H1 (cell line): ENCODE results near the gene ASXL1.

Source experiments
- ATF2 ChIP-seq: IDR thresholded peaks from 2 replicates; pipeline ENCODE4 v1.6.1; 2012; ENCODE audit warnings: low read length, inconsistent platforms
- ATF3 ChIP-seq: IDR thresholded peaks from 2 replicates; pipeline ENCODE4 v1.6.1; 2011; ENCODE audit warnings: low read depth, mild to moderate bottlenecking, low read length; ENCODE audit not compliant: insufficient read depth
- BACH1 ChIP-seq: IDR thresholded peaks from 2 replicates; pipeline ENCODE4 v1.6.1; 2012; ENCODE audit warnings: low read length, improper control_type of control experiment
- BRCA1 ChIP-seq: IDR thresholded peaks from 2 replicates; pipeline ENCODE4 v1.6.1; 2012; ENCODE audit warnings: low read depth, low read length, improper control_type of control experiment
- CTCF ChIP-seq, 3 experiments: IDR thresholded peaks; 1 replicate in 2 of 3; 2 replicates in 1 of 3; pipeline versions ENCODE4 v1.5.1 to v1.6.1; 2011; ENCODE audit warnings: low read length in 3 of 3, mild to moderate bottlenecking in 3 of 3, inconsistent platforms in 2 of 3, low read depth in 1 of 3, moderate library complexity in 1 of 3; ENCODE audit not compliant: insufficient read depth in 1 of 3; ENCODE audit errors: control extremely low read depth in 1 of 3
- EP300 ChIP-seq, 2 experiments: IDR thresholded peaks; 1 replicate in 1 of 2; 2 replicates in 1 of 2; pipeline ENCODE4 v1.6.1; 2011 to 2012; ENCODE audit warnings: low read depth in 2 of 2, low read length in 2 of 2, mild to moderate bottlenecking in 2 of 2, borderline replicate concordance in 1 of 2, inconsistent platforms in 1 of 2, moderate library complexity in 1 of 2
- EZH2 ChIP-seq: fragments of 200-600 bp; sonication (generic); IDR thresholded peaks from 2 replicates; pipeline ENCODE4 v1.7.1; 2012; ENCODE audit warnings: low read depth, mild to moderate bottlenecking, moderate library complexity, low read length, inconsistent platforms; ENCODE audit not compliant: severe bottlenecking
- POLR2A ChIP-seq, 2 experiments: IDR thresholded peaks; 1 replicate in 1 of 2; 2 replicates in 1 of 2; pipeline ENCODE4 v1.6.1; 2011; ENCODE audit warnings: low read depth in 2 of 2, low read length in 2 of 2, mild to moderate bottlenecking in 2 of 2; ENCODE audit errors: control extremely low read depth in 1 of 2
- RNF2 ChIP-seq: fragments of 200-900, 300-1000 bp; sonication (generic); IDR thresholded peaks from 2 replicates; pipeline ENCODE4 v1.7.1; 2016; ENCODE audit warnings: borderline replicate concordance, low read depth, mild to moderate bottlenecking, antibody characterized with exemption, low read length; ENCODE audit not compliant: poor library complexity, severe bottlenecking; ENCODE audit errors: missing control alignments

DNA sequence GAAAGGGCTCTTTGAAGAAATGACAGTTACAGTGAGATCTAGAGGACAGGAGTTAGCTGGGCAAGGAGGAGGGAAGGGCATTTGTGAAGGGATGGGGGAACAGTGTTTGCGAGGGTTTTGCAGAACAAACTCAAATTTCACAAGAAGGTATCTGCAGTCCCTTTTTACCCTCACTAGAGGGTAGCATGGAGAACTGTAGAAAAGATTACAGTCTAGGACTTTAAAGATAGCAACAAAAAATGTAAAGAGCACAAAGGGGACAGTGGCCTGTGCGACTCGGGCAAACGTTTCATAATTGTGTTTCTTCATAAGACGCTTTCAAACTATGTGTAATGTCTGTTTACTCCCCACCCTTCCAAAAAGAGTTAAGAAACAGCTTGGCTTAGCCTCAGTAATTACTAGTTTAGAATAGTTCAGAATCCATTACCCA is 21.2 kb upstream of the ASXL1 start:
- TF ChIP-seq EP300 (IDR thresholded peaks at IDR 0.05; ENCODE audit: borderline replicate concordance in 1 of 2, low read depth in 2 of 2, low read length in 2 of 2), result no peak
- peak in 2 of 3 experiments; percentile 28 to 51; a peak in 2 of 4 replicates for TF ChIP-seq CTCF (IDR thresholded peaks at IDR 0.05; ENCODE audit: control extremely low read depth in 1 of 3, insufficient read depth in 1 of 3, low read depth in 1 of 3, low read length in 3 of 3)
- no peak for TF ChIP-seq POLR2A (IDR thresholded peaks at IDR 0.05; ENCODE audit: control extremely low read depth in 1 of 2, low read depth in 2 of 2, low read length in 2 of 2)
- TF ChIP-seq BACH1, result no peak
- TF ChIP-seq EZH2, result no peak
- no peak for TF ChIP-seq RNF2
- TF ChIP-seq BRCA1, result no peak
- TF ChIP-seq ATF2, result no peak
- TF ChIP-seq ATF3, result no peak
